Measurements from ENCODE around the gene ALG9. TPM values are rescaled to one million over a fixed set of nuclear protein-coding genes. Genes with fewer than 3 reads are reported as not detected.

ALG9 gene
- total RNA-seq, 4 donors from 2014 or later, result 10.3 to 22.5 (median 14.9) TPM

GRCh38 chr11:111749646-111750045, 121.7 kb downstream of the ALG9 start:
- ATAC-seq (no peak), DNase-seq (no peak)
- TF ChIP-seq POLR2A (IDR thresholded peaks at IDR 0.05) (no peak), CTCF (IDR thresholded peaks at IDR 0.05 in 4 of 5, conservative IDR thresholded peaks at IDR 0.05 in 1 of 5) (no peak)
- Histone ChIP-seq H3K4me3 (no peak overlapping the region), H3K27me3 (no peaks in the 10 kb centered on the region), H3K27ac (no peak overlapping the region), H3K9me3 (no peaks in the 10 kb centered on the region), H3K36me3 (peaks cover 0 to 79% of the 10 kb centered on the region in 2 donors), H3K4me1 (peaks cover 0 to 16% of the 10 kb centered on the region in 2 donors)
- in situ Hi-C loops (cut with MboI; ENCODE audit: low sequenced_read_pairs in 4 of 4), result no loop called here
- intact Hi-C loops (cut with DNase I; ENCODE audit: low total_unique reads), result no loop called here

GRCh38 chr11:111748035-111748804, 123.2 kb downstream of the ALG9 start:
- no peaks in the 10 kb centered on the region for H3K9me3 ChIP-seq
- DNase-seq, result no peak
- no peak for TF ChIP-seq POLR2A (IDR thresholded peaks at IDR 0.05)
- intact Hi-C loops (cut with DNase I; ENCODE audit: low total_unique reads) (no loop called here), in situ Hi-C loops (cut with MboI; ENCODE audit: low sequenced_read_pairs in 4 of 4) (no loop called here)
- H3K36me3 ChIP-seq, result peaks cover 0 to 79% of the 10 kb centered on the region in 2 donors
- H3K4me3 ChIP-seq, result no peak overlapping the region
- no peak for ATAC-seq
- peak overlapping the region; percentile 8 to 52 (median 21) for H3K27ac ChIP-seq
- no peaks in the 10 kb centered on the region for H3K27me3 ChIP-seq
- peaks cover 0 to 16% of the 10 kb centered on the region in 2 donors for H3K4me1 ChIP-seq

GRCh38 chr11:111745719-111746504, 125.5 kb downstream of the ALG9 start:
- no peak for DNase-seq
- no peak for TF ChIP-seq POLR2A (IDR thresholded peaks at IDR 0.05)
- no peak for TF ChIP-seq CTCF (IDR thresholded peaks at IDR 0.05 in 4 of 5, conservative IDR thresholded peaks at IDR 0.05 in 1 of 5)
- Histone ChIP-seq H3K36me3 (peaks cover 0 to 77% of the 10 kb centered on the region in 2 donors), H3K4me1 (peaks cover 0 to 16% of the 10 kb centered on the region in 2 donors), H3K27ac (peak overlapping the region in 1 of 4 donors; percentile 16), H3K4me3 (no peak overlapping the region), H3K27me3 (no peaks in the 10 kb centered on the region), H3K9me3 (no peaks in the 10 kb centered on the region)
- intact Hi-C loops (cut with DNase I; ENCODE audit: low total_unique reads), result no loop called here
- in situ Hi-C loops (cut with MboI; ENCODE audit: low sequenced_read_pairs in 4 of 4), result no loop called here
- ATAC-seq, result no peak

- in situ Hi-C loops (cut with MboI; ENCODE audit: low sequenced_read_pairs in 4 of 4) (no loop called here), intact Hi-C loops (cut with DNase I; ENCODE audit: low total_unique reads) (no loop called here)
- H3K27me3 ChIP-seq, result no peaks in the 10 kb centered on the region
- H3K4me3 ChIP-seq, result no peak overlapping the region
- no peak for DNase-seq
- no peaks in the 10 kb centered on the region for H3K9me3 ChIP-seq
- H3K36me3 ChIP-seq, result peaks cover 0 to 59% of the 10 kb centered on the region in 2 donors
- peaks cover 3 to 16% of the 10 kb centered on the region in 2 donors for H3K4me1 ChIP-seq
- ATAC-seq, result no peak
- no peak overlapping the region for H3K27ac ChIP-seq
- TF ChIP-seq CTCF (IDR thresholded peaks at IDR 0.05 in 4 of 5, conservative IDR thresholded peaks at IDR 0.05 in 1 of 5) (no peak), POLR2A (IDR thresholded peaks at IDR 0.05) (no peak)
Measured at GRCh38 chr11:111743700-111744099, 127.7 kb downstream of the ALG9 start.

- intact Hi-C loops (cut with DNase I; ENCODE audit: low total_unique reads), result no loop called here
Measured at GRCh38 chr11:111741751-111742150, 129.6 kb downstream of the ALG9 start.

More at GRCh38 chr11:111741751-111742150, 129.6 kb downstream of the ALG9 start:
- Histone ChIP-seq H3K4me1 (peaks cover 22 to 30% of the 10 kb centered on the region in 2 donors), H3K9me3 (no peaks in the 10 kb centered on the region), H3K27me3 (no peaks in the 10 kb centered on the region), H3K36me3 (peaks cover 0 to 52% of the 10 kb centered on the region in 2 donors), H3K4me3 (no peak overlapping the region), H3K27ac (peak overlapping the region in 2 of 4 donors; percentile 0 to 8)
- DNase-seq (no peak), ATAC-seq (no peak)
- TF ChIP-seq CTCF (IDR thresholded peaks at IDR 0.05 in 4 of 5, conservative IDR thresholded peaks at IDR 0.05 in 1 of 5) (no peak), POLR2A (IDR thresholded peaks at IDR 0.05) (no peak)
- in situ Hi-C loops (cut with MboI; ENCODE audit: low sequenced_read_pairs in 4 of 4), result no loop called here
